HK-2 (cell line): ENCODE results near the gene HYDIN.
A peak's percentile ranks its signal among the peaks of the same experiment; 100 is the strongest.

Experiments used
- DNase-seq: peaks from one replicate; pipeline ENCODE4 v3.0.0-alpha.2; 2018; ENCODE audit not compliant: unreplicated experiment

Gene HYDIN

GRCh38 chr16:71230122-71230845 is at the start of gene HYDIN:
Gene HYDIN, minus strand, starts transcription at chr16:71230722. Its CDS starts 43,827 bp downstream, at chr16:71186895.
- DNase-seq, result peak; percentile 80

GRCh38 chr16:71276589-71277334 is 46.2 kb upstream of the HYDIN start:
- no peak for DNase-seq

- no peak for DNase-seq
Observed at GRCh38 chr16:71273384-71273783, 42.9 kb upstream of the HYDIN start.

GRCh38 chr16:71264299-71264698 is 33.8 kb upstream of the HYDIN start:
- no peak for DNase-seq

GRCh38 chr16:71263582-71263981 is 33.1 kb upstream of the HYDIN start:
- no peak for DNase-seq

- no peak for DNase-seq
Observed at GRCh38 chr16:71262391-71262790, 31.9 kb upstream of the HYDIN start.

- no peak for DNase-seq
Observed at GRCh38 chr16:71260995-71261394, 30.5 kb upstream of the HYDIN start.

GRCh38 chr16:71259086-71259485 is 28.6 kb upstream of the HYDIN start:
- DNase-seq, result no peak

- DNase-seq, result no peak
Observed at GRCh38 chr16:71258372-71258771, 27.9 kb upstream of the HYDIN start.

GRCh38 chr16:71257768-71258167 is 27.2 kb upstream of the HYDIN start:
- DNase-seq, result no peak

- DNase-seq, result no peak
Observed at GRCh38 chr16:71255721-71256120, 25.2 kb upstream of the HYDIN start.

GRCh38 chr16:71254832-71255525 is 24.5 kb upstream of the HYDIN start:
- no peak for DNase-seq

- DNase-seq, result no peak
Observed at GRCh38 chr16:71250461-71251235, 20.1 kb upstream of the HYDIN start.

GRCh38 chr16:71249399-71249798 is 18.9 kb upstream of the HYDIN start:
- no peak for DNase-seq

- no peak for DNase-seq
Observed at GRCh38 chr16:71247478-71247877, 17.0 kb upstream of the HYDIN start.

- DNase-seq, result no peak
Observed at GRCh38 chr16:71246309-71246708, 15.8 kb upstream of the HYDIN start.

GRCh38 chr16:71244521-71244920 is 14.0 kb upstream of the HYDIN start:
- DNase-seq, result no peak

- no peak for DNase-seq
Observed at GRCh38 chr16:71242601-71243000, 12.1 kb upstream of the HYDIN start.

GRCh38 chr16:71242036-71242435 is 11.5 kb upstream of the HYDIN start:
- no peak for DNase-seq

- DNase-seq, result no peak
Observed at GRCh38 chr16:71229344-71229743, 1.2 kb downstream of the HYDIN start.

GRCh38 chr16:71226229-71227141 is 4.0 kb downstream of the HYDIN start:
- DNase-seq, result no peak
